NCI-H1694 treated with DMSO at 0.1 percent for 48 hours (cell line): ENCODE measurements around the gene STEAP3.
"Not testable (repeated sequence)": the region's sequence is repeated elsewhere in the genome, so short reads cannot be mapped to it uniquely, and the experiment has no call there.

Source experiments
- DNase-seq: peaks from one replicate; lab custom pipeline; 2025; lab: John Stamatoyannopoulos, UW

The STEAP3 gene

DNA sequence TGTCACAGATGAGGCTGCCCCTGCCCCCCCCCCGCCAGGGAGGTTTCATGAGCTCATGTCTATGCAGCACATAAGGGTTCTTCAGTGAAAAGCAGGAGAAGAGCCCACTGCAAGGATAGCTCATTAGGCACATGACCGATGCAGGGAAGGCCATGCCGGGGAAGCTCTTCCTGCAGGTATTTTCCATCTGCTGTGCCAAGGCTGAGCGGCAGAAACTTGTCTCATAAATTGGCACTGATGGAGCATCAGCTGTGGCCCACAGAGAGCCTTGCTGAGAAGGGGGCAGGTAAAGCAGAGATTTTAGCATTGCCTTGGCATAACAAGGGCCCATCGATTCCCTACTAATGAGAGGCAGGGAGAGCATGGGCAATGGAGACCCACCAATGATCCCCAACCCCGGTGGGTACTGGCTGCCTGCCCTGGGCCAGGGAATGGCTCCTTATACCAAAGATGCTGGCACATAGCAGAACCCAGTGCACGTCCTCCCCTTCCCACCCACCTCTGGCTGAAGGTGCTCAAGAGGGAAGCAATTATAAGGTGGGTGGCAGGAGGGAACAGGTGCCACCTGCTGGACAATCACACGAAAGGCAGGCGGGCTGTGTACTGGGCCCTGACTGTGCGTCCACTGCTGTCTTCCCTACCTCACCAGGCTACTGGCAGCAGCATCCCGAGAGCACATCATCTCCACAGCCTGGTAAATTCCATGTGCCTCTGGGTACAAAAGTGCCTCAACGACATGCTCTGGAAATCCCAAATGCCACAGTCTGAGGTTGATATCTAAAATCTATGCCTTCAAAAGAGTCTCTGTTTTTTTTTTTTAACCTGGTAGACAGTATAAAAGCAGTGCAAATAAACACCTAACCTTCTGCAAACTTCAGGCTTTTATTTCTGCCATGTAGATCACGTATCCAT, 41.4 kb downstream of the STEAP3 start:
- peak; percentile 60 for DNase-seq

DNA sequence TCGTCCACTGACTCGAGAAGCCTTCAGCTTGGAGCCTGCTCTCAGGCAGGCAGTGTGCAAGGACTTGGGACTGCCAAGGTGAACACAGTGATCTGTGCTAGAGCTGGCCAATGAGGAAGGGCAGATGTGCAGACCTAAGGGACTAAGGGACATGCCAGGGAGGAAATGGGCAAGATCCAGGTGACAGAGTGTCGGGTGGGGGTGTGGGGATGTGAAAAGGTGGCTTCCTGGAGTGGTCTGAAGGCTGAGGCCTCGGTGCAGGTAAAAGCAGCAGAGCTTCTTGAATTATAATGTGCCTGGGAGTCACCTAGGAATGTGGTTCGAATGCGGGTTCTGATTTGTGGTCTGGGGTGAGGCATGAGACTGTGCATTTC, 42.0 kb downstream of the STEAP3 start:
- DNase-seq: no peak

DNA sequence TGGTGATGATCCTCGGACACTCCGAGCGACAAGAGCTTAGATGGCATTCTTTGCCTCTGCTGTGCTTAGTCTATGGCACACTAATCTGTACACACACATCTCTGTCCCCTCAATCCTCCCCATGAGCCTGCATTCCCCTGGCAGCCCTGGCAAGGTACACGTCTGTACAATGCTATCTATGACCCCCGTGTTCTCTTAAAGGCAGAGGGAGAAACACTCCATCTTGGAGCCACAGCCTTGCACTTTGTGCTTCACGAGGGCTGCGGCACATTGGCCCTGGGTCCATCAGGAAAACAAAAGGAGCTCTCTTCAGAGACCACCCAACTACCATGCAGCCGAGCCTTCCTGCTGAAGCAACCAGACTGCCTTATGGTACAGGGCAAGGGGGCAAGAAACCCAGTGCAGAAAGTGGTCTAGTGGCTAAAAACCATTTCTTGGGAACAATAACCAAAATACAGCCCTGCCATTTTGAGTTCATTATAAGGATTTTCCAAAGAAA, 42.5 kb downstream of the STEAP3 start:
- DNase-seq: no peak

DNA sequence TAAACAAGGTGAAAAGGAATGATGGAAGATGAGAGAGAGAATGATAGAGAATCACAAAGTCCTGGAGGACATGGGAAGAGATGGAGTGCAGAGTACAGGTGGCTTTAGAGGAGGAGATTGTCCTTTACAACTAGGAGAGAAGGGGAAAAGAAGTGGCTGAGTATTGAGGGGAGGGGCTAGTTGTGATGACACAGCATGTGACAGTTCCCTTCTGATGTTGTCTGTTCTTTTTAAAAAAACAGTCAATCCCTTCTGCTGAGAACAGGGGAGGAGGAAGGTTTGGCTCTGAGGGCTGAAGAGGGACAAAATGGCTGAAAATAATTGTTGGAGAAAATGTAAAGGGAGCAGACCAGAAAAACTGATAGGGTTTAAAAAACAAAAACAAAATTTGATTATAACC, 44.0 kb downstream of the STEAP3 start:
- no peak for DNase-seq

DNA sequence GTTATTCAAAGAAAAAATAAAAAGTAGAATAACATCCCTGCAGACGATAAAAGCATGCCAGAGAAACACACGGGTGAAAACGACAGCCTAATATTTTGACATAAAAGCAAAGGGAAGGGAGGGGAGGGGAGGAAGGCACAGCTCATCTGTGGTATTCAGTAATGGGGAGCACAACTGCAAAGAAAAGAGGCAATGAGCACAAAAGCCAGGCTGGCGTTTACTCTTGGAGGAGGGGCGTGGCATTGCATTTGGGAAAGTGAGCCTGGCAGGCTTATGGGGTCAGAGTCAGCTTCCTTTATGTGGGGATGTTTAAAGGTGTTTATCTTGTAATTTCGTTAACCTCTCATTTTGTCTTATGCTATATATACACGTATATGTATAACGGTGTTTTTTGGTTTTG, 53.2 kb downstream of the STEAP3 start:
- DNase-seq: no peak

DNA sequence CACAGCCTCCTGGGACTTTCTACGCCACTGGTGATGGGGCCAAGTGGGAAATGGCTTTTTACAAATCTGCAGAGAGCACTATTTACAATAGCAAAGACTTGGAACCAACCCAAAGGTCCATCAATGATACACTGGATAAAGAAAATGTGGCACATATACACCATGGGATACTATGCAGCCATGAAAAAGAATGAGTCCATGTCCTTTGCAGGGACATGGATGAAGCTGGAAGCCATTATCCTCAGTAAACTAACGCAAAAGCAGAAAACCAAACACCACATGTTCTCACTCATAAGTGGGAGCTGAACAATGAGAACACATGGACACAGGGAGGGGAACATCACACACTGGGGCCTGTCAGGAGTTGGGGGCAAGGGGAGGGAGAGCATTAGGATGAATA, 54.8 kb downstream of the STEAP3 start:
- not testable (repeated sequence) for DNase-seq

DNA sequence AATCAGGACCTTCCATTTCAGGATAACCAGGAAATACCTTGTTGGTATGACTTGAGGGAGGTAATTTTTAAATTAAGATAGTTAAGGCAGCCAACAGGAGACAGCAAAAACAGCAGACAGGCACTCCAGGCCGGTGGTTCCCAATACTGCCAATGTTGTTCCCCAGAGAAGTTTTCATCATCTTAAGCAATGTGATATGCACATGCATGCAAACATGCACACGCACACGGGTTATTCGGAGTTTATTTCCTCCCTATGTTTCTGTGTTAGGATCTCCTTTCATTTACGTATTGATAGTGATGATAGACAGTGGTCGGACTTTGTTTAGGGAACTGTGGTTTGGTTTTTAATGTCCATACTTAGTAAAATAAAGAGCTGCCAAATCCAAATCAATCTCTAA, 55.3 kb downstream of the STEAP3 start:
- DNase-seq: no peak

DNA sequence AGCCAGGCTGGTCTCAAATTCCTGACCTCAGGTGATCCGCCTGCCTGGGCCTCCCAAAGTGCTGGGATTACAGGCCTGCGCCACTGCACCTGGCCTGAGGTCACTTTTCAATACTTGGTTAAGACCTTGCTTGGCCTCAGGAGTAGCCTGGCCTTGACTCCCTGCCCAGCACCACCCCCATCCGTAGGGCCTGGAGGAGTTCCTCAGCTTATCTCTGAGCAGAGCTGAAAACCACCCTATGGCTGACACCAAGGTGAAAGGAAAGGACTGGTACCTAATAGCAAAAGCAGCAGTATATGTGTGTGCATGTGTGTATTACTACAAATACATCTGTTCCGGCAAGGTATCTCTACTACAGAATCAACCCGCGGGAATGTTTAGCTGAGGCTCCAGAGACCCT, 56.0 kb downstream of the STEAP3 start:
- DNase-seq: no peak

DNA sequence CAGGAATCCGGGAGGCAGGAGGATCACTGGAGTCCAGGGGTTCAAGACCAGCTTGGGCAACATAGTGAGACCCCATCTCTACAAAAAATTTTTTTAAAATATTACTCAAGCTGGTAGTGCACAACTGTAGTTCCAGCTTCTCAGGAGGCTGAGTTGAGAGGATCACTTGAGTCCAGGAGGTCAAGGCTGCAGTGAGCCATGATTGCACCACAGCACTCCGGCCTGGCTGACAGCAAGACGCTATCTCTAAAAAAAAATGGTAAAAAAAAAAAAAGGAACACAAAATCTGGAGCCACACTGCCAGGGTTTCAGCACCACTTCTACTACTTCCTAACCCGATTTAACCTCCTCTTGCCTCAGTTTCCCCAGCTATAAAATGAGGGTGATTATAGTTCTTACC, 57.0 kb downstream of the STEAP3 start:
- DNase-seq: no peak

DNA sequence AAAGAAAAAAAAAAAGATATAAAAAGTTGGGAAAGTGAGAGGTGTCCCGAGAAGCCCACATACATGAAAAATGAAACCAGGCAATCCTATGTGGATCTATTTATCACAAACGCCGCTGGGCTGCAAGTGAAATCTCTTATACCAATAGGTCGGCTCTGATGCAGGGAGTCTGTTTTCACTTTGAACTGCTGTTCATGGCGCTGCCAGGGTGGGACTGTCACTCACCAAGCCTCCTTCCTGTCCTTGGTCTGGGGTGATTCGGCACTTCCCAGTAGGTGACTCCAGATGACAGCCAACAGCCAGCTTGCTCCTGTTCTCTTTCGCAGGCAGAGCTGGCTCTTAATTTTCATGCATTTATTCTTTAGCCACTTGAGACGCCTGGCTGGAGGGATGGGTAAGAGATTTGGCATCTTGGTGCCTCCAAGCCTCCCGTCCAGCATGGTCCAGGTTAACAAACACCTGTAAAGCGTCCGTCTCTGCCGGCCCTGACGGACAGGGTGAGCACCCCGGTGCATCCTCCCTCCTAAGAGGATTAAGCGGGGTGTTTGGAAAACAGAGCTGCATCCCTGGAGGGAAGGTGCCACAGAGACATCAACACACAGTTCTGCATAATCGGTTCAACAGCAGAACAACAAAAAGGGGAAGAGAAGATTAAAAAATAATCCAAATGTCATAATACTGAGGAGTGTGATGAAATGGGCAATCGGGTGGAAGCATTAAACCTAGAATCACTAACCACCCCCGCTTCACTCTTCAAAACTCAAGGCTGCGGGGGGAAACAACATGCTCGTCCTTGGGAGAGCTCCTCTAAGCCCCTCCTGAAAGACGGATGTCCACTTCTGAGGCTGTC, 58.7 kb downstream of the STEAP3 start:
- DNase-seq: no peak

DNA sequence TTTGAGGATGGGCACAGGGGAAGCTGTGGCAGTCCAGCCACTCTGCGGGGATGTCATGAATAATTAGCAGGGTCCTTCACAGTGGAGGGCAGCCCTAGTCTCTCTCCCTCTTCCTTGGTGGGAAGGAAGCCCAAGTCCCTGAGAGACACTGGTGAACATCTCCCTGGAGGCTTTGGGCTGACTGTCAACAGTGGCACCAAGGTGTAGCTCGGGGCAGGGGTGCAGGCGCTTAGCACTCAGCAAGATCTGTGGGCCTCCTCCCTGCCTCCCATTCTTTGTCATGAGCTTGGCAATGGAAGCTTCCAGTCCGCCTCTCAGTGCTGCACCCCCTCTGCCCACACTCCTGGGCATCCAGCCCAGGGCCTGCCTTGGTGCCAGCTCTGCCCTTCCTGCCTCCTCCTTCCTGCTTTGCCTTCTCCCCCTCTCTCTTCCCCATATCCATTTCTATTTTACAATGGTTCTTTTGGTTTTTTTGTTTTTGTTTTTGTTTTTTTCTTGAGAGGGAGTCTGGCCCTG, 59.4 kb downstream of the STEAP3 start:
- no peak for DNase-seq

DNA sequence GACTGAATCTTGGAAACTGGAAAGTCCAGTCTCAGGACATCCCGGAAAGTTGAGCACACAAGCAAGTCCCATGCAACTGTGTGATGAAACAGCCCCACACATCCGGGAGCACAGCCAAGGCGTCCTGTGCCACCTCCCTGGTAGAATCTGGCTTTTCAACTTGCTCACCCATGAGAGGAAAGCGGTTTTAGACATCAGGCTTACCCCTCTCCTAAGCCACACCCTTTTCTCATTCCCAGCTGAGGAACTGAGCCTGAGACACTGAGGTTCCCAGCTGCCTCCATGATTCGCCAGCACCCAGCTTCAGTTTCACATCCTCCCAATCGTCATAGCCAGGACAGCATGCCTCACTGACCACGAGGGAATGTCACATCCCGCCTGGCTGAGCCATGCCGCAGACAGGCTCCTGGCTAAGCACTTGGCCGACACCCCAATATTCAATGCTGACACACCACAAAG, 60.3 kb downstream of the STEAP3 start:
- DNase-seq: no peak

DNA sequence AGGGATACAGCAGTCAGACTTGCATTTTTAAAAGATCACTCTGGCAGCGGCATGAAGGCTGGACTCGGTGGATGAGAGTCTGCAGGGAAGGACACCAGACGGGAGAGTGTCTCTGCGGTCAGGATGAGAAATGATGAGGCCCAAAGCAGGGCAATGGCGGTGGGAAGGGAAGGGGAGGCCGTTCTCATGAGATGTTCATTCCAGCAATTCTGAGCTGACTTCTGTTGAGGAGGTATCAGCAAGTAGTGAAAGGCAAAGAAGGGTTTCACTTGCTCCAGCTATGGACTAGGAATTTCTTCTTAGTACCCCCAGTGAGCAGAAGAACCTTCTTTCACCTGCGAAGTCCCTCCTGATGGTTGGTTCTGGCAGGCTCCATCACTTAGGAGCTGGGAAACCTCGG, 63.0 kb downstream of the STEAP3 start:
- DNase-seq: no peak

DNA sequence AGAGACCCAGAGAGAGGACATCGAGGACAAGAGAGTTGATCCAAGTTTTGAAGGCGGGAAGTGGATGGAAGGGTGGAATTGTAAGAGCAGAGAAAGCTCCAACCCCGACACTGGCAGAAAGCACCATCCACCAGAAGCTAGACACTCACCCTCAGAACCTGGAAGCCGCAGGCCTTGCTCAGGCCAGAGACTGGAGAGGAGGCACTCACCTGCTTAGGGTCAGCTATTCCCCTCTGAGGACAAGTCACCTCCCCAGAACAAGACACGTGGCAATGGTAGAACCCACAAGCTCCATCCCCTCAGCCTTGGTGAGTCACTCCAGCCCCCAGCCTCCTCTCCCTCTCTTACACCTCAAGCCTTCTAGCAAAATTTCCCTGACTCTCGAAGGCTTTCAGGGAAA, 64.9 kb downstream of the STEAP3 start:
- no peak for DNase-seq

DNA sequence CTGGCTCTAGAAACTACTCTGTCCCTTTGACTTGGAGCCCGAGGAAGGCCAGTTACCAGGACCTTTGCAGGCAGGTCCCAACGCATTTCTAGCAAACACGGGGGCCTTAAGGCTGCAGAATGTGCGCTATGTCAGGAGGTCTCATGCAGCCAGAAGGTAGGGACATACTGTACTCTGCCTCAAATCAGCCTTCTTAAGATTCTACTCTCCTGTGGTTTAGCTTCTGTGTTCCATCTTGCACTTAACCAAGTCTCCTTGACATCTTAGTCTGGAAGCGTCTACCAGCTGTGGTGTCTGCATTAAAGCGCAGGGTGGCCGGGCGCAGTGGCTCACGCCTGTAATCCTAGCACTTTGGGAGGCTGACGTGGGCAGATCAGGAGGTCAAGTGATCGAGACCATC, 65.5 kb downstream of the STEAP3 start:
- no peak for DNase-seq

DNA sequence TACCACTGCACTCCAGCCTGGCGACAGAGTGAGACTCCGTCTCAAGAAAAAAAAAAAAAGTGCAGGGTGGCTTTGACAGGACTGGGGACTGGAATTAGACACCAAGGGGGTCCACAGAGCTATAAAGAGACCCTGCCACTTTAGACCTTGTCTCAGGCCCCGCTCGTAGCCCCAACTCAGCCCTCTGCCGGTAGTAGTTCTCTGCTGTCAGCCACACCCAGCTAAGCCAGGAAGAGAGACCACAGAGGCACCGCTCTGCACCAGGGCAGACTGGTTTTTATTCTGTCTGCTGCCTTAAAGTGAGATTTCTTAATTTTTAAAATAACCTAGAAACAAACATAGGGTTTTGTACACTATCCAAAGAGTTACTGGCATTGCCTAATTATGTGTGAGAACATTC, 66.0 kb downstream of the STEAP3 start:
- no peak for DNase-seq

DNA sequence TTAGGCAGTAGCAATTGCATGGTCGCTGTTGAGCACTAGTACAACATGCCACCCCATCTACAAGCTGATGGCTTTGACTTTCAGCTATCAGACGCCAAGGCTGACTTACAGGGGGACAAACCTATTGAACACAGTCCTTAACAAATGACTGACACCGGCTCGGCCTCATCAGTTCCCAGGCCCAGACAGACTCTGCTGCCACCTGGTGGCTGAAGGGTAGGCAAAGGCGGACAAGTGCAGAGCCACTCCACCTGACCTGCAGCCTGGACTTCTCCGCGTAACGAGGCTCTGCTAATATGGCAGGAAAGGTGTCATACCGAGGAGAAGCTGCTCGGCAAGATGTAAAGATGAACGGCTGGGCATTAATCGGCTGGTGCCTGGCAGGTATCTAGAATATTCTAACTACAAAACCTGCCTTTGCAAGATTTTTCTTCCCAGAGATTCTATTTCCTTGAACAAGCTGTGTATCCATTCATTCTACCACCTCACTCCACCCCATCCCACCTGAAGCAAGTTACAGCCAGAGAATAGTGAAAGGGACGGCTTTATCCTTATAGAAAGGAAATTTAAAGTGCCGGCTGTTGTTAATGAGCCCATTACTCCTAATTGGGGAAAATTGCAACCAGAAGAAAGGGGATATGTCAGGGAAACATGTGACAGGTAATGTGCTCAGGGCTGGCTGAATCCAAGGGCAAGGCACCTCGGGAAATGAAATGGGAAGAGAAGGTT, 67.4 kb downstream of the STEAP3 start:
- DNase-seq: peak; percentile 57

DNA sequence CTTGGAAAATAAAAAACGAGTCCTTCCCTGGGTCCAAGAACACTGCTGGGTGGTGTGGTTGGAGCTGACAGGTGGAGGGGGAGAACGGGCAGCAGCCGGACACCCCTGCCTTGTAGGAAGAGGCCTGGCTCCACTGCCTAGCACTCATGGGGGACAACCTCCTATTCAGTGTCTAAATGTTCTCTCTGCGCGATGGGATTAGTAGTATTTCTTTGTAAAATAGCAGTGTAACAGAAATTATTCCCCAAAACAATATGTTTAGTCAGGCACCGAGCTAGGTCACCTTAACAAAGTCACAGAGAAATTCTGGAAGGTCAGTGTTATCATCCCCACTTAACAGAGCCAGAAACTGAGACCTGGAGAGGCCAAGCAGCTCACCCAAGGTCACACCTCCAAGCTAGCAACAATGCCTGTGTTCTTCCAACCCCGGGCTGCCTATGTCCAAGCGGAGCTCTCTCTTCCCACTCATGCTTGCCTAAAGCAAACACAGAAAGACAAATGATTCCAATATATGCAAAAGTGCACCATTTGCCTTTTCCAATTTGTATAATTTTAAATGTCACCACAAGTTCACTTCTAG, 68.0 kb downstream of the STEAP3 start:
- DNase-seq: no peak

DNA sequence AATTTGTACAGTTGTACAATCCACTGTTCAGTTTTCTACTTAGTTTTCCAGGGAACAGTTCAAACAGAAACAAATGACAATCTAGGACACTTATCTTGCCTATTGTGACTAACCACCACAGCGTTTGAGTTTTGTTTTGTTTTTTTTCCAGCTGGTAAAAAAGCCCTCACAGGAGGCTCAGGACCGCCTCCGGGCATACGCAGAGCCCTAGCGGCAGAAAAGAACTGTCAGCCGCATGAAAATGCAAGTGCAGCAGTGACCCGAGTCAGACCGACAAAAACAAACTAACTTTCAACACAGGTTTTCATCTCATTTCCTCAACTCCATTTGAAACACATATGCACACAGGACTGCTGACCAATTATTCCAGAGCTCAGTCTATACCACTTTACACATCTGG, 68.6 kb downstream of the STEAP3 start:
- DNase-seq: no peak

DNA sequence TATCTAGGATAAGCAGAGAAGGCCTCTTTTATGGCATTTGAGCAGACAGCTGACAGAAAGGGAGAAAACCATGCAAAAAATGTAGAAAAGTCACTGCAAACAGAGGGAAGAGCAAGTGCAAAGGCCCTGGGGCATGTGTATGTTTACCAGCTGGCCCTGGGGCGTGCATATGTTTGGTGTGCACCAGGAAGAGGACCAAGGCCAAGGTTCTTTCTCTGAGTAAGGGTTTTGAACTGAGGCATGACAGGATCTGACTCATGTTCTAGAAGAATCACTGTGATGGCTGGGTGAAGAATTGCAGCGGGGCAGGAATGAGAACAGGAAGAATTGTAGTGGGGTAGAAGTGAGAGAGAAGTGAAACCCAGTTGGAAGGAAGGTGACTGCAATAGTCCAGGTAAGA, 69.6 kb downstream of the STEAP3 start:
- no peak for DNase-seq

DNA sequence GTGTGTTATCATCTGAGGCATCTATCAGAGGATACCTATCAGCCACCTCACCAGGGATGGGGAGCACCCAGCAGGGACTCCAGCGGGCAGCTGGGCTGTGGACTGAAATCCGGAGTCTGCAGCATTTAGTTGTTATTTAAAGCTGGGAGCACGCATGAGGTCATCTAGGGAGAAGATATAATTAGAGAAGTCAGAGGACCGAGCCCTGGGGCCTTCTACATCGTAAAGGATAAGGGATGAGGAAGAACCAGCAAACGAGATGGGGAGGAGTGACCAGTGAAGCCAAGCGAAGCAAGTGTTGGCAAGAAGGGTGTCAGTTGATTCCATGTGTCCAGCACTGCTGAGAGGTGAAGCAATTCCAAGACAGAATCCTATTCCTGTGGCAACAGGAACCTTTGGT, 70.3 kb downstream of the STEAP3 start:
- DNase-seq: no peak

DNA sequence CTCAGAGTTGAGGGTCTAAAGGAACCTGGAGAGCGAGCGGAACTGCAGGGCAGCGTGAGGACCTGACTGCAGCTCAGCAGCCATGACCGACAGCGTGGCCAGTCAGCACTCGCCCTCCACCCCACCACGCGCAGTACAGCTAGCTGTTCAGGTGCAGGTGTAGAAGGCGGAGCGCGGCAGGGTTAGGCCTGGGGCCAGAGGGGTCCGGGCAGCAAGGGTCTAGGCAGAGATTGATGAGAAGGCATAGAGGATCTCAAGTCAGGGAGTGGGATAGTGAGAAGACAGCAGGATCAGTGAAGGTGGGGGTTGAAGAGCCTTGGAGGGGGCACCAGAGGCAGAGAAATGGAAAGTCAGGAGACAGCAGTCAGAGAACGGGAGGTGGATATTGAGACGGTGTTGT, 71.0 kb downstream of the STEAP3 start:
- no peak for DNase-seq
